Endothelial cell of coronary artery (primary cell): ENCODE measurements around the gene TMEM243. TPM values are rescaled to one million over a fixed set of nuclear protein-coding genes. Genes with fewer than 3 reads are reported as not detected.

Experiments
- total RNA-seq: library from RNA; depleted of rRNA; stranded (reverse); fragments of >200 nt; gene quantifications from 2 replicates; pipeline ENCODE4 v1.2.3, GENCODE V29; 2014

The TMEM243 gene, protein sequence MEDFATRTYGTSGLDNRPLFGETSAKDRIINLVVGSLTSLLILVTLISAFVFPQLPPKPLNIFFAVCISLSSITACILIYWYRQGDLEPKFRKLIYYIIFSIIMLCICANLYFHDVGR
- total RNA-seq = 27.2 and 33.5 TPM in 2 replicates

DNA sequence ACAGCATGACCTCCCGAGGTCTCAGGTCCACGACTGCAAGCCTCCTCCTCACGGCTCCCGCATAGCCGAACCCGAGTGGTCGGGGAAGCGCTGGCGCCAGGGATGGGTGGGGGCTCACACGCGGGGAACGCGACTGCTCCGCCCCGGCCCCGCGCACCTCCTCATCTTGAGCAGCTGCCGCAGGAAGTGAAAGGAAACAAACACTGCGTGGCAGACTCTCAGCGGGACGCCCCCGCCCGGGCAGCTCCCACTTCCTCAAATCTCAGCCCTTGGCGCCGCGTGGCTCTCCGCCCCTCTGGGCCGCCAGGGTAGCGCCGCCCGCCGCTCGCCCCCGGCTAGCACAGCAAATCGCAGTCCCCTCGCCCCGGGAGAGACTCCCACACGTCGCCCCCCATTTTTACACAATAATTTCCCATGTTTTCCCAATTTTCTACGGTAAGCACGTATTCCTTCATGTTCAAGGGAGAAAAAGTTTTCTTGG, at the start of gene TMEM243:
Gene TMEM243 (minus strand): TSS at position 188 of the 481 bp plus-strand sequence. CDS start 229 bp downstream, outside the sequence.

DNA sequence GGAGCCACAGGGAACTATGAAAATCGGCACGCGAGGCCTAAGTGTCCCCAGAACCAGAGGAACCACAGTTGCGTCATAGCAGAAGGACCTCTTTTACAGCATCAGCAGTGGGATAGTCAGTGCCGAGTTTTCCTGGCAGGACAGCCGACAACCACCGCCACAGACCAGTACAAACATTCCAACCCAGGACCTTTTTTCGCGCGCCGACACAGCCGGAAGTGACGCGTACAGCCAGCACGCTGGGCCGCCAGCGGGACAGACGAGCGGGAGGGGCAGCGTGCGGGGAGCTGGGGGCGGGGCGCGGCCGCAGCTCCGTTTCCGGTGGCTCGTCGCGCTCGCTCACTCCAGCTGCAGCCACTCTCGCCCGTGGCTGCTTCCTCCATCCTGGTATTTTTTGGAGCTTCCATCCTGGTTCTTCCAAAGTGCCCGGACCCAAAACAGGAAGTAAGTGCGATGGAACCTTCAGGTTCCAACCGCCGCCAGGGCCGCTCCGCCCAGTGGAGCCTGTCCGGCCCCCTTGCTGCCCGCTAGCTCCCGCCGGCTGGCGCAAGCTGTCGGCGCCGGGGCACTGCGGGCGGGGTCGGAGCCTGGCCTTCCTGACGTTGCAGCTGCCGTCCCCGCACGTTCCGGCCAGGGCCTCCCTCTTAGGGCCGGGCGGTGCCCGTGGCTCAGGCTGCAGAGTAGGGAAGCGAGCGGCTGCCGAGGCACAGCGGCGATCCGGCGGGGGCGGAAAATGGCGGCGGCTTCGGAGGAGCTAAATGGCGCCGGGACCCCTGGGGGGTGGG, 67.2 kb downstream of the TMEM243 start, which contains the start of gene DMTF1:
Gene DMTF1 (plus strand): TSS at position 342 of the 785 bp plus-strand sequence. CDS start 12,489 bp downstream, outside the sequence.

Other genes with a start within 250 kb of the TMEM243 start
- gene ELAPOR2, start 160.1 kb downstream of the TMEM243 start, total RNA-seq = 8.6 and 8.9 TPM in 2 replicates
- 49.2 and 83.7 TPM in 2 replicates for gene DMTF1, start 67.3 kb downstream of the TMEM243 start, total RNA-seq
- 7.6 and 8.9 TPM in 2 replicates for gene CROT, start 125.9 kb upstream of the TMEM243 start, total RNA-seq